HL-60 (cell line): ENCODE results near the gene PPP2R3A.

Experiments
- DNase-seq, 2 experiments: peaks; one replicate each; pipeline ENCODE4 v3.0.0-alpha.2; 2010 to 2020; ENCODE audit warnings: low read depth in 1 of 2, low spot score in 1 of 2
- H3K27ac ChIP-seq: fragments of 250-450 bp; sonication (Bioruptor Pico); replicated peaks from 2 replicates; pipeline ENCODE4 v1.5.1; 2020; ENCODE audit warnings: mild to moderate bottlenecking, moderate library complexity
- H3K27me3 ChIP-seq: fragments of 250-450 bp; sonication (Bioruptor Pico); 2 replicates; pipeline ENCODE4 v1.5.1; 2021; ENCODE audit warnings: mild to moderate bottlenecking, moderate library complexity; ENCODE audit not compliant: insufficient read depth, poor library complexity, severe bottlenecking
- H3K4me3 ChIP-seq: replicated peaks from 2 replicates; pipeline ENCODE4 v1.5.1; 2011; ENCODE audit warnings: mild to moderate bottlenecking, control low read depth, low read length; ENCODE audit not compliant: insufficient read depth
- CTCF ChIP-seq: IDR thresholded peaks from one replicate; pipeline ENCODE4 v1.5.1; 2011; ENCODE audit warnings: low read length, control low read depth, inconsistent platforms; ENCODE audit not compliant: insufficient read depth
- GABPA ChIP-seq: IDR thresholded peaks from 2 replicates; pipeline ENCODE4 v1.6.1; 2012; ENCODE audit warnings: low read depth
- POLR2AphosphoS5 ChIP-seq: IDR thresholded peaks from 2 replicates; pipeline ENCODE4 v1.6.1; 2012; ENCODE audit warnings: low read depth
- REST ChIP-seq: IDR thresholded peaks from 2 replicates; pipeline ENCODE4 v1.6.1; 2012; ENCODE audit warnings: low read depth; ENCODE audit not compliant: insufficient replicate concordance
- SPI1 ChIP-seq: IDR thresholded peaks from 2 replicates; pipeline ENCODE4 v1.6.1; 2012; ENCODE audit warnings: low read depth, mild to moderate bottlenecking, borderline replicate concordance

Gene PPP2R3A

GRCh38 chr3:136067211-136067610, 101.7 kb downstream of the PPP2R3A start:
- TF ChIP-seq SPI1 = no peak
- TF ChIP-seq CTCF = no peak
- TF ChIP-seq REST = no peak
- TF ChIP-seq POLR2AphosphoS5 = no peak
- TF ChIP-seq GABPA = no peak
- no peak for DNase-seq
- Histone ChIP-seq H3K4me3 (no peak overlapping the region), H3K27me3 (no peaks in the 10 kb centered on the region), H3K27ac (no peak overlapping the region)

- Histone ChIP-seq H3K4me3 (no peak overlapping the region), H3K27ac (no peak overlapping the region), H3K27me3 (no peaks in the 10 kb centered on the region)
- DNase-seq = no peak
- TF ChIP-seq CTCF (no peak), REST (no peak), GABPA (no peak), POLR2AphosphoS5 (no peak), SPI1 (no peak)
These were observed 103.2 kb downstream of the PPP2R3A start for GRCh38 chr3:136068708-136069107.

- Histone ChIP-seq H3K27me3 (no peaks in the 10 kb centered on the region), H3K27ac (no peak overlapping the region), H3K4me3 (no peak overlapping the region)
- DNase-seq = no peak
- TF ChIP-seq REST (no peak), SPI1 (no peak), GABPA (no peak), POLR2AphosphoS5 (no peak), CTCF (no peak)
These were observed 104.4 kb downstream of the PPP2R3A start for GRCh38 chr3:136069933-136070332.
